ENCODE measurements around the gene BMS1. TPM values are rescaled to one million over a fixed set of nuclear protein-coding genes. Genes with fewer than 3 reads are reported as not detected.
"Not testable (repeated sequence)": the region's sequence is repeated elsewhere in the genome, so short reads cannot be mapped to it uniquely, and the experiment has no call there.

Gene BMS1
- total and polyA plus RNA-seq, 5 experiments from 2014 or later = 9.4 to 19.6 (median 18.7) TPM

DNA sequence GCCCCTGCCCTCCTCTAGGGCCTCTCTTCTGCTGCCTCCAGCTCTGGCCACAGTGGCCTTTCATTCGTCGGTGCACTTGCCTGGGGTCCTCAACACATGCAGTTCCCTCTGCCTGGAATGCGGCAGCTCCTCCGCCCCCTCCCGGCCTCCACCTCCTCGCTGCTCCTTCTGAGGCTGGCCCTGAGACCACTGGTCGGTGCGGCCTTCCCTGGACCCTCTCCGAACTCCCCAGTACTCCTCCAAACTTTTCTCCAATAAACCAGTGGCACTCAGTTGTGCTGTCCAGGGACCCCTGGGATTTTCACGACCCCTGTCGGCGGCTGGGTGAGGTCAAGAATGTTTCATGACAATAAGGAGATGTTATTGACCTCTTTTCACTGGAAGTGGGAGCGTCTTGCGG lies 53.5 kb downstream of the BMS1 start:
- Mint-ChIP-seq H3K36me3 (peaks cover 0 to 15% (median 11%) of the 10 kb centered on the region in 3 donors), H3K9me3 (no peaks in the 10 kb centered on the region), H3K4me1 (peaks cover 0 to 3% (median 0%) of the 10 kb centered on the region in 4 donors), H3K4me3 (no peak overlapping the region), H3K27ac (no peak overlapping the region), H3K27me3 (peaks cover 17 to 44% (median 19%) of the 10 kb centered on the region in 5 donors)
- DNase-seq (no peak), ATAC-seq (no peak)
- POLR2A ChIA-PET = no interaction called here

DNA sequence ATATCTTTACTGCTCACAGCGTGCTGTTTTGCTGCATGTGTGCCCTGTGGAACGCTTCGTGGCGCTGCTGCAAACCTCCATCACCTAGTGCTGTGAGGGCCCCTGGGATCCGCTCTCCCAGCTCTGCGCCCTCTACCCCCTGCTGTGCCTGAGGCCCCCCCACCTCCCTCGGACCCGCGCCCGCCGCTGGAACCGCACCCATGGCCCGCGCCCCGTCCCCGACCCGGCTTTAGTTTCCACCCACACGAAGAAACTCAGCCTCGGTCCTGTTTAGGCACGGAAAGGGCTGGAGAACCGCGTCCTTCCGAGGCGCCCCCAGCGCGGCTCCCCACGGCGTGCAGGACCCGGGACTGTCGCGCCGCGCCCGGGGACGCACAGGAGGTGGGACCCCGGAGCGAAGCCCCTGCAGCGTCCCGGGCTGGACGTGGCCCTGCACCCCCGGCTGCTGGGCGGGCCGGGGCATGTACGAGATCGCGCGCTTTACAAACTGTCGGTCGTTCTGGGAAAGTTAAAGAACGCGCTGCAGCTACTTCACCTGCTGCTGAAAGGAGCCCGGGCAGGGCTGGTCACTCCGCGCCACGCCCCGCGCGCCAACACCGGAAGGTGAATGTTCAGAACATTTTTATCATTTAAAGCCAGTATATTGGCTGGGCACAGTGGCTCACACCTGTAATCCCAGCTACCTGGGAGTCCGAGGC lies 54.3 kb downstream of the BMS1 start:
- no peaks in the 10 kb centered on the region for H3K9me3 Mint-ChIP-seq
- DNase-seq = no peak
- POLR2A ChIA-PET = no interaction called here
- H3K27me3 Mint-ChIP-seq = peaks cover 19 to 44% (median 20%) of the 10 kb centered on the region in 5 donors
- ATAC-seq = no peak
- peaks cover 0 to 7% (median 3%) of the 10 kb centered on the region in 3 donors for H3K36me3 Mint-ChIP-seq
- H3K27ac Mint-ChIP-seq = no peak overlapping the region
- peak overlapping the region in 2 of 10 donors; percentile 46 to 56 for H3K4me3 Mint-ChIP-seq
- H3K4me1 Mint-ChIP-seq = peaks cover 0 to 3% (median 0%) of the 10 kb centered on the region in 4 donors

DNA sequence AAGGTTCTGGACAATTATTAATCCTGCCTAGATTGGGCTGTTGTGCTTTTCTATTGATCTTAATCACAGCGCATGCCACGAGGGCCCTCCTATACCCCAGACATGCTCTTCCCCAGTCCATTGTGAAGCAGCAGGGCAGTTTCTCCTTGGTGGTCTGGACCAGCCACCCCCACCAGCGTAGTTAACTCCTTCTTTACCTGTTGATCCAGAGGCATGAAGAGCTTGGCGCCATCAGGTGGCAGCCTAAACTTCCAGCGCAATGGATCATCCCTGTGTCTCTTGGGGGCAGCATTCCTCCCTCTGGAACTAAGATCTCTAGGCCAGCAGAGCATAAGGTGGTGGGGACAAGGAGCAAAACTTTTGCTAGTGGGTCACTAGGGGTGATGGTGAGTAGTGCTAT lies 62.2 kb downstream of the BMS1 start:
- POLR2A ChIA-PET, ATAC-seq, H3K4me3 Mint-ChIP-seq, H3K4me1 Mint-ChIP-seq, DNase-seq, H3K27ac Mint-ChIP-seq, H3K36me3 Mint-ChIP-seq: not testable (repeated sequence)
- Mint-ChIP-seq H3K27me3 (peaks cover 21 to 47% (median 45%) of the 10 kb centered on the region in 5 donors), H3K9me3 (peaks cover 0 to 12% (median 0%) of the 10 kb centered on the region in 9 donors)

DNA sequence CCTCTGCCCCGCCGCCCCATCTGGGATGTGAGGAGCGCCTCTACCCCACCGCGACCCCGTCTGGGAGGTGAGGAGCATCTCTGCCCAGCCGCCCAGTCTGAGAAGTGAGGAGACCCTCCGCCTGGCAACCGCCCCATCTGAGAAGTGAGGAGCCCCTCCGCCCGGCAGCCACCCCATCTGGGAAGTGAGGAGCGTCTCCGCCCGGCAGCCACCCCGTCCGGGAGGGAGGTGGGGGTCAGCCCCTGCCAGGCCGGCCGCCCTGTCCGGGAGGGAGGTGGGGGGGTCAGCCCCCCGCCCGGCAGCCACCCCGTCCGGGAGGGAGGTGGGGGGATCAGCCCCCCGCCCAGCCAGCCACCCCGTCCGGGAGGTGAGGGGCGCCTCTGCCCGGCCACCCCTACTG lies 64.7 kb downstream of the BMS1 start:
- H3K36me3 Mint-ChIP-seq, DNase-seq, ATAC-seq, H3K27ac Mint-ChIP-seq, H3K4me3 Mint-ChIP-seq, POLR2A ChIA-PET, H3K4me1 Mint-ChIP-seq: not testable (repeated sequence)
- Mint-ChIP-seq H3K9me3 (peaks cover 0 to 13% (median 0%) of the 10 kb centered on the region in 9 donors), H3K27me3 (peaks cover 14 to 41% (median 33%) of the 10 kb centered on the region in 5 donors)

DNA sequence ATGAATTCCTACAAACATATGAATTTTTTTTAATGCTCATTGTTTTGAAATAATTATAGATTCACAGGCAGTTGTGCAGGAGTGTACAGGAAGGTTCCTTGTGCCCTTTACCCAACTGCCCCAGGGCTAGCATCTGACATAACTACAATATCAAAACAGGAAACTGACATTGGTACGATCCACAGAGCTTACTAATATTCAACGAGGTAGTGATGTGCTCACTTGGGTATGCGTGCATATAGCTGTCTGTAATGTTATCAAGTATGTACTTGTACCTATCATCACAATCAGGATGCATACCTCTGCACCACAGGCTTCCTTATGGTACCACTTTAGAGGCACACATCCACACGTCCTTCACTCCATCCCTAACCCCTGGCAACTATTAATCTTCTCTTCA lies 68.3 kb downstream of the BMS1 start:
- peaks cover 6 to 40% (median 15%) of the 10 kb centered on the region in 5 donors for H3K27me3 Mint-ChIP-seq
- H3K27ac Mint-ChIP-seq = no peak overlapping the region
- POLR2A ChIA-PET = no interaction called here
- DNase-seq (no peak), ATAC-seq (no peak)
- no peaks in the 10 kb centered on the region for H3K36me3 Mint-ChIP-seq
- peaks cover 0 to 13% (median 0%) of the 10 kb centered on the region in 9 donors for H3K9me3 Mint-ChIP-seq
- no peak overlapping the region for H3K4me3 Mint-ChIP-seq
- no peaks in the 10 kb centered on the region for H3K4me1 Mint-ChIP-seq

DNA sequence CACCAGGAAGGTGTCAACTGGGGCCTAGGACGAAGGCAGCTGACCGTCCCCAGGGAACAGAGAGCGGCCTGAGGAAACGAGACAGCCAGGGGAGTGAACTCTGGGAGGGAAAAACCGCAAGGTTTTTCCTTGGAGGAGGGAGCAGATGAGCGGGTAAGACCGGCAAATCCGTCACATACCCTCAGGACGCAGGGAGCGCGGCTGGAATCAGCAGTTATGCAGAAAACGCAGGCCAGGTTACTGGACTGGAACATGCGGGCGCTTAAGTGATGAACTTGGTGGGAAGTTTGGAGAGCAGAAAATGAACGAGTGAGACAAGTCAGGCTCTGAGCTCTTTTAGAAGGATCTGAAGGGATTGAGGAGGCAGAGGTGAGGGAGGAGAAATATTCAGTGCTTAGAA lies 76.7 kb downstream of the BMS1 start:
- Mint-ChIP-seq H3K9me3 (no peaks in the 10 kb centered on the region), H3K27me3 (peaks cover 2 to 71% (median 24%) of the 10 kb centered on the region in 5 donors), H3K36me3 (no peaks in the 10 kb centered on the region), H3K4me1 (no peaks in the 10 kb centered on the region), H3K4me3 (no peak overlapping the region), H3K27ac (no peak overlapping the region)
- DNase-seq (no peak), ATAC-seq (no peak)
- POLR2A ChIA-PET = no interaction called here

DNA sequence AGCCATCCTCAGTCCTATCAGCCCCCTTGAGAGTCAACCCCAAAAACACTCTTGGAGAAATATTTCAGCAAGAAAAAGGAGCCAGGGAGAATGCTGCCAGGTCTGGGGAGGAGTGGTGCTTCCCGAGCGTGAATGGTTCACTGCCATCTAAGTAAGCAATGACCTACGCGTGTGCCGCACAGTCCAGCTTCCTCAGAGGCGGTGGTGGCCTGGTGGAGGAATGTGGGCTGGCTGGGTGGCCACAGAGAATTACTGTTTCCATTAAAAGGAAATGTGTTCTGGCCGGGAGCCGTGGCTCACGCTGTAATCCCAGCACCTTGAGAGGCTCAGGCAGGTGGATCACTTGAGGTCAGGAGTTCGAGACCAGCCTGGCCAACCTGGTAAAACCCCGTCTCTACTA lies 77.4 kb downstream of the BMS1 start:
- H3K36me3 Mint-ChIP-seq, H3K4me1 Mint-ChIP-seq, DNase-seq, H3K9me3 Mint-ChIP-seq, H3K4me3 Mint-ChIP-seq, ATAC-seq, POLR2A ChIA-PET, H3K27ac Mint-ChIP-seq: not testable (repeated sequence)
- H3K27me3 Mint-ChIP-seq = peaks cover 8 to 71% (median 30%) of the 10 kb centered on the region in 5 donors

DNA sequence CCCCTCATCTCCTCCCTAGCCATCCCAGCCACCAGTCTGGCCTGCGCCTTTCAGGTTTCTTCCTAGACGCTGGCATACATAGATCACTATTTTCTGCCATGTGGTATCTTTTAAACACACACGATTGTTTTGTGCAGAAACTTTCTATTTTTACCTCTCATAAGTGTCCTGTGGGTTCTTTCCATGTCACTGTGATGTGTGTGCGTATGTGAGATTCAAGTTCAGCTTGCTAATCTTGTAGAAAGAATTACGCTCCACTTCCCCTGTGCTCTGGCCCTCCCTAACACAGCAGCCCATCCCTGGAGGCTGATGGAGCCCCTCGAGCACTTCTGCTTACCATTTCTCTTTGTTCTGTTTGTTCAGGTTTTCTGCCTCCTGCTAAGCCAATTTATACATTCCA lies 80.2 kb downstream of the BMS1 start:
- H3K4me1 Mint-ChIP-seq, ATAC-seq, H3K36me3 Mint-ChIP-seq, DNase-seq, H3K9me3 Mint-ChIP-seq, H3K4me3 Mint-ChIP-seq, POLR2A ChIA-PET, H3K27ac Mint-ChIP-seq: not testable (repeated sequence)
- peaks cover 14 to 72% (median 37%) of the 10 kb centered on the region in 5 donors for H3K27me3 Mint-ChIP-seq

DNA sequence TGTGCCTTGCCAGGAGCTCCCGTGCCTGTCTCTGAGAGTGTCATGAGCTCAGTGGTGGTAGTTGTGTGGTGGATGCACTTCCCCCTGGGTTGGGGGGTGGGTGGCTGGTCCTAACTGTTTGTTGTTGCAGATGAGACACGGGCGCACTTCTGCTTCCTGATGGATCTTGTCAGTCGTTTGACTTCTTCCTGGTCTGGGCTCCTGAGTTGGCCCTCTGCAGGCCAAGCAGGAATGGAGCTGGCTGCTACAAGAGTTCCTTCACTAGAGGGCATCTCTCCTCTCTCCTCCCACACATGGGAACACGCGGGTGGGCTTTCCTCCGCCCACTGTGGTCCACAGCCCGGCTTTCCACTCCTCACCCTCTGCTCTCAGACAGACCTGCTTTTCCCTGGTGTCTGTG lies 82.0 kb downstream of the BMS1 start:
- Mint-ChIP-seq H3K27ac (no peak overlapping the region), H3K27me3 (peaks cover 14 to 56% (median 30%) of the 10 kb centered on the region in 5 donors), H3K36me3 (no peaks in the 10 kb centered on the region), H3K9me3 (no peaks in the 10 kb centered on the region), H3K4me1 (peaks cover 0 to 2% (median under 1%) of the 10 kb centered on the region in 4 donors), H3K4me3 (no peak overlapping the region)
- DNase-seq (no peak), ATAC-seq (no peak)
- POLR2A ChIA-PET = no interaction called here

DNA sequence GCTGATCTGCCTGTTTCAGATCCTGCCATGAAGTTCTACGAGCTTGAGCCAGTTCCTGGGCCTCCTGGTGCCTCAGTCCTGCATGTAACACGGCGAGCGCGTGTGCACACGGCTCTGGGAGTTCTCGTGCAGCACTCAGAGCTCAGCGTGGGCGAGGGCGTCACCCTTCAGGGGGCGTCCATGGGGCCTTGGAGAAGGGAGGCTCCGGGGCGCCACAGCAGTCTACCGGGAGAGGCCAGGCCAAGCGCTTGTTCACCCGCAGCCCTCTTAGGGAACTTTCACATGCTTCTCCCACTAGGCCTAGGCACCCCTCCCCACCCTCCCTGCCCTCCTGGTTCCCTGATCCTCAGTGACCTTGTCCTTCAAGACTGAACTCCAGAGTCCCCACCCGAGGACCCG lies 83.1 kb downstream of the BMS1 start:
- H3K9me3 Mint-ChIP-seq = no peaks in the 10 kb centered on the region
- H3K27ac Mint-ChIP-seq = no peak overlapping the region
- H3K4me3 Mint-ChIP-seq = peak overlapping the region in 1 of 10 donors; percentile 22
- H3K27me3 Mint-ChIP-seq = peaks cover 14 to 50% (median 29%) of the 10 kb centered on the region in 5 donors
- H3K4me1 Mint-ChIP-seq = peaks cover 0 to 2% (median under 1%) of the 10 kb centered on the region in 4 donors
- ATAC-seq = no peak
- no peak for DNase-seq
- POLR2A ChIA-PET = no interaction called here
- H3K36me3 Mint-ChIP-seq = no peaks in the 10 kb centered on the region

DNA sequence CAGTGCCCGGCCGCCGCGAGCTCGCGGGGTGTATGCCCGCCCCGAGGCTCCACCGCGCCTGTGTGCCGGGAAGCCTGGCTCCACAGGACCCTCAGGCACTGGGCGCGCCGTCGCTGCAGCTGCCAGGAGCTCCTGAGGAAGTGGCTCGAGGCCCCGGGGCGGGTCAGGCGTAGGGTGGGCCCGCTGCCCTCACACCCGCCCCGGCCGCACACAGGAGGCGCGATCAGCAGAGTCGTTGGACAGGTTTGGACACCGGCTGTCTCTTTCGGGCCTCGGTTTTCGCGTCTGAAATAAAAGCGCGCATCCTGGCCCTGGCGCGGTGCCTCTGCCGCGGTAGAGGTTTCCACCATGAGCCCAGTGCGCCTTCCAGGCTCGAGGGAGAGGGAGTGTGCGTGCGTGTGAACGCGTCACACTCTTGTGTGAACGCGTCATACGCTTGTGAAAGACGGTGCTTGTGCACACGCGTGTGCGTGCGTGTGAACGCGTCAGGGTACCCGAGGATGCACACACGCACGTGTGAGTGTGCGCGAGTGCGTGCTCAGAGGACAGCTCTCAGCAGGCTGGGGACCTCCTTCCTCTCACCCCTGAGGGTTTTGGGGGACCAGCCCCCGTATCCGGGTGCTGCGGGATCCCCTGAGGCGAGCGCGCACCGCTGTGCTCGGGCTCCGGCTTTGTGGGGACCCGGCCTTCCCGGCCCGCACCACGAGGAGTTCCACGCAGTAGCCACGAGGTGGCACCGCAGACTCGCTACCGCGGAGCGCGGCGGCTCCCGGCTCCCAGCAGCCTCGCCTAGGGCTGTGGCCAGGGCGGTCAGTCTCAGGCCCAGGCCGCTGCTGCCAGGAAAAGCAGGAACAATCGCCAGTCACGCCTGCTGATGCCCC lies 83.8 kb downstream of the BMS1 start:
- H3K4me1 Mint-ChIP-seq = peaks cover 0 to 2% (median under 1%) of the 10 kb centered on the region in 4 donors
- no peaks in the 10 kb centered on the region for H3K36me3 Mint-ChIP-seq
- peak overlapping the region in 4 of 10 donors; percentile 24 to 48 (median 44) for H3K4me3 Mint-ChIP-seq
- ATAC-seq (peak; percentile 52 to 80), DNase-seq (peak in 7 of 10 donors; percentile 18 to 48 (median 35))
- H3K27me3 Mint-ChIP-seq = peaks cover 13 to 45% (median 28%) of the 10 kb centered on the region in 5 donors
- POLR2A ChIA-PET = no interaction called here
- no peak overlapping the region for H3K27ac Mint-ChIP-seq
- no peaks in the 10 kb centered on the region for H3K9me3 Mint-ChIP-seq

DNA sequence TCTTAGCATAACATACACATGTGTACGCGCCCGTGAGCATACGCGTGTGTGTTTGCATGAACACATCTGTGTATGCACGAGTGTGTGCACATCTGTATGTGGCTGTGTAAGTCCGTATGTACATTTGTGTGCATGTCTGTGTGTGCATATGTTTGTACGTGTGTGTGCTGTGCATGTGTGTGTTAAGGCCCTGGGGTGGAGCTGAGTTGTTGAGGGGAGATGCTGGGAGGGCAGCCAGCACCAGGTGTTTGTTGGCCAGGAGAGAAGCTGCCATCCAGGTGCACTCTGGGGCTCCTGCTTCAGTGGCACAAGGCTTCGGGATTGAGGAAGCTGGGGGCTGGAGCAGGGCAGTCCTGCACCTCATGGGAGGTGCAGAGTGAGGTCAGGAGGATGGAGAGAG lies 85.0 kb downstream of the BMS1 start:
- Mint-ChIP-seq H3K36me3 (no peaks in the 10 kb centered on the region), H3K4me3 (no peak overlapping the region), H3K27me3 (peaks cover 12 to 45% (median 25%) of the 10 kb centered on the region in 5 donors), H3K9me3 (no peaks in the 10 kb centered on the region), H3K4me1 (peaks cover 0 to 2% (median under 1%) of the 10 kb centered on the region in 4 donors), H3K27ac (no peak overlapping the region)
- POLR2A ChIA-PET = no interaction called here
- ATAC-seq (no peak), DNase-seq (no peak)

DNA sequence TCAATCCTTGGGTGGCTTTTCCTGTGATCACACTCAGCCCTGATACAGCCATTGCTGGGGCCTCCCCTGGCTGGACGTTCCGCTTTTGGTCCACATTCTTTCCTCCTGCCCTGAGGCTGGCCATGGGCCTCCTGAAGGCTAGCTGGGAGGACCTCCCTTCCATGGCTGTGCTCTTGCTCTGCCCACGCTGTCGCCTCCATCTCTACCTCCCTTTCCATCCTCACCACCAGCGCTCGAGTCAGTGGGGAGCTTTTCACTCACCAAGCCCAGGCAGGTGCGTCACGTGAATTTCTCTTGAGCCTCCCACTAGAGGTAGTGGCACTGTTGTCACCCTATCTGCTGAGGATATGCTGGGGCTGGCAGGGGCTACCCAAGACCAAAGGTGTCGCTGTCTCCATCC lies 85.9 kb downstream of the BMS1 start:
- Mint-ChIP-seq H3K4me1 (peaks cover 0 to 2% (median under 1%) of the 10 kb centered on the region in 4 donors), H3K27me3 (peaks cover 12 to 35% (median 25%) of the 10 kb centered on the region in 5 donors), H3K4me3 (no peak overlapping the region), H3K36me3 (no peaks in the 10 kb centered on the region), H3K27ac (no peak overlapping the region), H3K9me3 (no peaks in the 10 kb centered on the region)
- DNase-seq = no peak
- no peak for ATAC-seq
- POLR2A ChIA-PET = no interaction called here

Data from naive thymus-derived CD8-positive, alpha-beta T cell (primary cell).